Activated CD8-positive, alpha-beta memory T cell treated with anti-CD3 and anti-CD28 coated beads, Interleukin-2, amount 50 U/mL, for 1 hour (primary cell): ENCODE measurements around the gene TNS1.

Experiments used
- DNase-seq: peaks from one replicate; pipeline ENCODE4 v3.0.0-alpha.2; 2020; ENCODE audit errors: extremely low read depth

Gene TNS1

GRCh38 chr2:217873371-217873770 is 129.4 kb downstream of the TNS1 start:
- no peak for DNase-seq

GRCh38 chr2:217872319-217872718 is 130.5 kb downstream of the TNS1 start:
- no peak for DNase-seq

GRCh38 chr2:217870528-217871011 is 132.2 kb downstream of the TNS1 start:
- no peak for DNase-seq

DNA sequence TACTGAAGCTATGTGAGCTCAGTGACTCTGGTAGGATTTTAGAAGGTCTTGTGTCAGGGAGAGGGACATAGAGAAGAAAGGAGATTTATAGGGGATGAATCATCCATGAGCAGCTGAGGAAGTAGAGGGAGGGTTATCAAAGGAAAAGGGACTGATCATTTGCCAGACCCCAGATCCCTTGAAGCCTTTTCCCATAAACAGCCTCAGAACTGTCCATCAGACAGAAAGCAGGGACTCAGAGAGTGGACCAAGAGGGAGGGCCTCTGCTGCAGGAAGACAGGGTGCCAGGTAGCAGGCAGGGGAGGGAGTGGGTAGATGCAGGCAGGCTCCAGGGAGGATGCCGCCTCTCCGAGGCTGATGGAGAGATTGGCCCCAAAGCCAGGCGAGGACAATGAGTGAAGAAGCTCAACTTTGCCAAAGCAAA is 133.9 kb downstream of the TNS1 start:
- DNase-seq = no peak

DNA sequence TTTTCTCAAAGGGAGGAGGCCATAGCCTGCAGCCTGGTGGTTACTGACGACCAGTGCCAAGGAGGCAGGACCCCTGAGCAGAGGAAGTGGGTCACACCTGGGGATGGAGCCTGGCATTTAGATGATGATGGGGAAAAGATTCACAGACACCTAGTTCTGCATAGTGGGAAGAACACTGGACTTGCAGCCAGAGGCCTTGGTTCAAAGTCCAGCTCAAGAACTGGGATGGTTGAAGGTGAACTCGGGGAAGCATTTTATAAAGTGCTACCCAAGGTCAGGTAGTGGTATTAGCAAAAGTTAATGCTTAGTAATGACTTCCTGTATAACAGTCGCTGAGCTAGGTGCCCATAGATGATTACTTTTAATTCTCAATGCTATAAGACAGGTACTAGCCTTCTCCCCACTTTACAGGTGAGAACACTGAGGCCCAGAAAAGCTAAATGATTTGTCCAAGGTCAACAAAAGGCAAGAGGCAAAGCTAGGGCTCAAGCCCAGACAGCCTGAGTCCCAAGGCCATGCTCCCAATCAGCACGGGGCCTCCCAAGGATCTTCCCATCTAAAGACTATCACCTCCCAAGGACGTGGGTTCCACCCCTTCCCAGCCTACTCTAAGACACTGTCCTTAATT is 134.4 kb downstream of the TNS1 start:
- no peak for DNase-seq

DNA sequence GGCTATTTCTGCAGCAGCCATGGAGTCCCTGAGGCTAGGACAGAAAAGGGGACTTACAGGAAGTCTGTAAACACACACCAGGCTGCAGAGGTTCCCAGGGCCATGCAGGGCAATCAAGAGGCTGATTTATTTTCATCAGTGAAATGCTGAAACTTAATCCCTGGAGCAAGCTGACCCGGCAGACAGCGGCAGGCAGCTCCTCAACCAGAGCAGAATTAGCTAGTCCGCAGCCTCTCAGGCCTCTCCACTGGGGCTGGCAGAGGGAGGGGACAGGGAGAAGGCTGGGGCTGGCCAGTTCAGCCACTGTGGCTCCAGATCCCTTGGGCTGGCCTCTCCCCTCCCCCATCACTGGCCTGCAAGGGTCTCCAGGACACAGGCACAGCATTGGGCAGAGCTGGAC is 136.3 kb downstream of the TNS1 start:
- no peak for DNase-seq

DNA sequence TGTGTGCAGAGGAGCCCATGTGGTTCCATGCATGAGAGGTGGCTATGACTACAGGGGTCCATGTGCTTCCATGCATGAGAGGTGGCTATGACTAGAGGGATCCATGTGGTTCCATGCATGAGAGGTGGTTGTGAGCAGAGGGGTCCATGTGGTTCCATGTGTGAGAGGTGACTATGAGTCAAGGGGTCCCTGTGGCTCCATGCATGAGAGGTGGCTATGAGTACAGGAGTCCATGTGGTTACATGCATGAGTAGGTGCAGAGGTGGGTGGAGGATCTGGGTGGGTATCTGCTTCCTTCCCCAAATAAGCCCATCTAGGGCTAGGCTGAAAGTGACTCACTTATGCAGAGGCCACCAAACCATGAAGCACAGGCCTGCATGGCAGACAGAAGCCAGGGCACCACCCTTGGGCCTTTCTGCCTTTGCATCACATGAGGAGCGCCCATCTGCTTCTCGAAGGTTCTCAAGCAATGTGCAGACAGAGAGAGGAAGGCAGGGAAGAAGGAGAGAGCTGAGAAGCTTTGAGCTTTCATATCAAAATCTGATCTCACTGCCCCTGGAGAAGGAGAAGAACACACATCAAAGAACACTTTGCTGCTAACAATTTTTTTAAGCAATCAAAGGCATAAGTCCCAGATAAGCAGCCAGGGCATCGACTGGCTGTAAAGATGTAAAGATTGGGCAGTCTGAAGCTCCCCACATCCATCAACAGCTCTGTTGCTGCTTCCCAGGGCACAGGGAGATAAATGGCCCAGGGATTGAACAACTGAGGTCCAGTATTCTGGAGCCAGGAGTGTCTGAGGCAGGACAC is 137.6 kb downstream of the TNS1 start:
- DNase-seq = no peak

- DNase-seq = no peak
These were observed 138.9 kb downstream of the TNS1 start for GRCh38 chr2:217863883-217864282.

DNA sequence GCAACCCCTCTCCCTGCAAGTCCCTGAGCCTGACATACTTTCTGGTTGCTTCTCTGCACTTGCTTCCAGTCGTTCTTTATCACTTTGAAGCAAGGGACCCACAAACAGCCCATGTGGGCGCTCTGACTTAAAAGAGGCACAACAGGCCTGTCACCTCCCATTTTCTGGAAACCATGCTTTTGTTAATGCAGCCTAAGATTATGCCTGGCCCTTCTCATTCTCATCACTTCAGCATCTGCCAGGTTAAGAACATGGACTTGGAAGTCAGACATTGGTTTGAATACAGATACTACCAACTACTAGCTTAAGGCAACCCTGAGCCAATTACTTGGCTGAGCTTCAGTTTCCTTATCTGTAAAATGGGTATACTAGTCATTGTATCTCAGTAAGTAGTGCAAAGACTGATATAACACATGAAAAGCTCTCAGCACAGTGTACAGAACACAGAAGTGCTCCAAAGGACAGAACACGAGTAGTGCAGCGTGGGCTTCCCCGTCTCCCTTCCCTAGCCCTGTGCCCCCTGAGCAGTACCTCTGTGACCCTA is 141.4 kb downstream of the TNS1 start:
- no peak for DNase-seq

GRCh38 chr2:217859926-217860325 is 142.9 kb downstream of the TNS1 start:
- no peak for DNase-seq

DNA sequence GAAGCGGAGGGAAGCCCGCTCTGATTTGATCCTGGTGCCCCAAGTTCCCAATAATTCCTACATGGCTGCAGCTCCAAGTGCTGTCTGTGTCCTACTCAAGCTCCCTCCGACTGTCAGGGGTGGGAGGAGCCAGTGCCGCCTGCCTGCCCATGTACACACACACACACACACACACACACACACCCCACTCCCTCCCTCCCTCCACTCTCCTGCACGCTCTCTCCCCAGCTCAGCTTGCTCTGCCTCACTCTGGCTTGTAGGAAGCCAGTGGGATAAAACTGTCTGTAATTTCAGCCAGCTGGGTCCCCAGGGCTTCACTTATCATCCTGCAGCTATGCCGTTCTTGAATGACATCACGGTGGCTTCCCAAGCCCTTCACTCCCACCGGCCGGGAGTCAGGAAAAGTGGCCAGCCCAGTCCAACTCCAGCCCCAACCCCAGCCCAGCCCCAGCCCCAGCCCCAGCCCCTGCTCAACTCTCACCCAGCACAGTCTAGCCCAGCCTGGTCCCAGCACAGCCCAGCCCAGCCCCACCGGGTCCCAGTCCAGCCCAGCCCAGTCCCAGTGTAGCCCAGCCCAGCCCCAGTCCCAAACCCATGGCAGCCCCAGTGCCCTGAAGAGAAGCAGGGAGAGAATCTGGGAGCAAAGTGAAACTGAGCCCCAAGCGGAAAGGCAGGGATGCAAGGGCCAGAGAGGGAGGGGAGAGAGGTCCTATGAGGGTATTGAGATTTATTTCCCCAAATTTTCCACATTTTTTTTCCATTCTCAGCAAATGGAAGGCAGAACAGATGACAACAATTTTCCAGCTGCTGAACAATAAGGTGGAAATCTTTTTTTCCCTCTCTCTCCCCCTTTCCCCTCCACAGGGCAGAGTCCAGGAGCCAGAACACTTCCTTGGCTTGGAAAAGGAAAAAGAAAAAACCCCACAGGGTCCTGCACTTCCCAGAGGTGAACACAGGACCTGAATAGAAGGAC is 144.0 kb downstream of the TNS1 start:
- DNase-seq = no peak

GRCh38 chr2:217857624-217858506 is 144.9 kb downstream of the TNS1 start:
- DNase-seq = no peak

GRCh38 chr2:217856871-217857270 is 145.9 kb downstream of the TNS1 start:
- DNase-seq = no peak

DNA sequence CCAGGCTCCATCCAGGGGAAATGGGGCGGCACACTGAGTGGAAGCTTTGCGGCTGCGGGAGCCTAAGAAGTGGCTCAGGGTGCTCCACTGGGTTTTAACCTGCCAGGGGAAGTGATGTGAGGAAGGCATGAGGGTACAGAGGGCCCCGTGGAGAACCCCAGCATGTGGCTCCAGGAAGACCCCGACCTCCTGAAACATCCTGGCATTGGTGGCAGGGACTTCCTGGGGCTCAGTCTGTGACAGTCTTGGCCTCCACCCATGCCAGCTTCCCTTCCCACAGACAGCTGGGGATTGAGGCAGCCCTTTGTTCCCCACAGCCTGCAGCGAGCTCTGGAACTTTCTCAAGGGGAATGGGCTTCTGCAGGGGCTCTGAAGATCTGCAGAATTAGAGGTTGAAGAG is 146.6 kb downstream of the TNS1 start:
- DNase-seq = no peak

GRCh38 chr2:217854684-217855420 is 147.9 kb downstream of the TNS1 start:
- DNase-seq = no peak

- DNase-seq = no peak
These were observed 148.8 kb downstream of the TNS1 start for GRCh38 chr2:217853961-217854360.

GRCh38 chr2:217853301-217853881 is 149.4 kb downstream of the TNS1 start:
- DNase-seq = no peak

GRCh38 chr2:217852555-217853211 is 150.1 kb downstream of the TNS1 start:
- no peak for DNase-seq
